Left ventricle myocardium superior (tissue), 1 donor: ENCODE results near the gene WIPF3. TPM values are rescaled to one million over a fixed set of nuclear protein-coding genes. Genes with fewer than 3 reads are reported as not detected.

ENCODE experiments used
- ATAC-seq: fragments of 200-7000 bp; cut with Tn5 transposase; one replicate; pipeline ENCODE4 v1.9.1; 2020; ENCODE audit warnings: mild to moderate bottlenecking, moderate library complexity
- DNase-seq: peaks from one replicate; pipeline ENCODE4 v3.0.0-alpha.2; 2020
- intact Hi-C: fragments of 100-400 bp; cut with micrococcal nuclease; formaldehyde crosslinking; loops from one replicate; pipeline ENCODE4 v1.11.0; 2022
- total RNA-seq: library from RNA; stranded (reverse); fragmentation: NEBNext Ultra II Directional; extraction: Animal tissue kit (Norgen Biotek cat#: 25700); gene quantifications from one replicate; pipeline ENCODE4 v1.2.1, GENCODE V29; 2021
- donor health status: DM: no; HTN: yes; CAD: no; lungs with severe emphysema.

WIPF3 gene
- total RNA-seq, 1 donor from 2014 or later, result 6.2 TPM

DNA sequence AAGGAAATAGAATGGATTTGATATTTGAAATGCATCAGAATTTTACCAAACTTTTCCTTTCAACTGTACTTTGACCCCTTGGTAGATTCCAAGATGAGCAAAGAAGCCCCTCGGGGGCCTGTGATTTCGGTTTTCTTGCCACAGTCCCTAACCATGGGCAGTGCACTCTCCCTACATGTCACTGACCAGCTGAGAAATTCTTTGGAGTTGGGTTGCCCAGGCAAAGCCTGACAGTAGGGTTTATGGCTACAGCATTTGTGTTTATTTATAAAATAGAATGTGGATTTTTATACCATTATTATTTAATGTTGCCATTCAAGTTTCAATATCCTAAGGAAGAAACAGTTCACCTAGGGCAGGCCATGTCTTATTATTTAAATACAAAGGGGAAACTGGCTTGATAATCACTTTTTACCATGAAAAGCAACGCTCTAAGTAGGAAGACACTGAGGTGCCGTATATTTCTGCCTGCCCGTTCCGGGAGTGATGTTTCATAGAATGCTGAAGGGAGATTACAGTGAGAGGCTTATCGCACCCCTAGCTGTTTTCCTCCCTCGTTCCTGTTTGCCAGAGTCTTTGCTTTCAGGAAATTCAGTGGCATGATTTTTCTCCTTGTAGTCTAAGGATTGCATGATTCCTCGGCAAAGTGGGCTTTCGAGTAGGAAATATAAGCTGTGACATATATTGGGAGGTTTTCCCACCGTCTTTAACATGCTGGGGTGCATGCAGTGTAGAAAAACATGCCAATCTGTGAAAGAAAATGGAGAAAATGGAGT, 35.8 kb downstream of the WIPF3 start:
- intact Hi-C loops, result no loop called here
- no peak for DNase-seq

DNA sequence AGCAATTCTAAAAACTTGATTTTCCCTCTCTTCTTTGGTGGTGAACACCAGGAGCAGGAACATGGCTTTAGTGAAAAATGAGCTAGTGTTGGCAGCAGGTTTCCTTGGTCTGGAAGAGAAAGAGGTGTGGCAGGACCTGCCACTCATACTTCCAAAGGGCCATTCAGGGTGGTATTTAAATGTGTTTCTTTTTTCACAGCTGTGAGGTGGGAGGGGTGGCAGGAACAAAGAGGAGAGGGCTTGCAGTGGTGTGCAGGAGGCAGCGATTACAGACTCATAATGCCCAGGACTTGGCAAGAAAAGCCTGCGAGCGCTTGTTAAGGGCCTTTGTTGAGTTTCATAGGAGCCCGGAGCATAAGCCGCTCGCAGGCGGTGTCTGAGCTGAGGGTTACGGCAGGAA, 36.8 kb downstream of the WIPF3 start:
- intact Hi-C loops, result no loop called here
- ATAC-seq, result no peak
- no peak for DNase-seq

More for the DNA sequence above, 35.8 kb downstream of the WIPF3 start:
- ATAC-seq, result no peak

DNA sequence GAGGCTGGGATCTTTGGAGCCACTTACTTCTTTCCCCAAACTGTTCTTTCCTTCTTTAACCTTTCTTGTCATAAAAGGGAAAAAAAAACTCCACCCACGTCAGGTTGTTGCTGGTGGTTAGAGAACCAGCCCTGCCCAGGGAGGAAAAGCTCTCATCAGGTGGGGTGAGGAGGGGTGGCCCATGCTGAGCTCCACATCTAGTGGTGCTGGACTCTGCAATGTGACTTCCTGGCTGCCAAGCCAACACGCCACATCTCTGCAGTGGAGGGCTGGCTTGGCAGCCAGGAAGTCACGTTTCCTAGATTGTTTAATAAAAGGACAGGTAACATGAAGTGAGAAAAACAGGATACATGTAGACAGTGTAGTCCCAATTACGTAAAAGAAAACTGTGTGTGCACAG, 37.4 kb downstream of the WIPF3 start:
- no peak for ATAC-seq
- intact Hi-C loops, result no loop called here
- no peak for DNase-seq

DNA sequence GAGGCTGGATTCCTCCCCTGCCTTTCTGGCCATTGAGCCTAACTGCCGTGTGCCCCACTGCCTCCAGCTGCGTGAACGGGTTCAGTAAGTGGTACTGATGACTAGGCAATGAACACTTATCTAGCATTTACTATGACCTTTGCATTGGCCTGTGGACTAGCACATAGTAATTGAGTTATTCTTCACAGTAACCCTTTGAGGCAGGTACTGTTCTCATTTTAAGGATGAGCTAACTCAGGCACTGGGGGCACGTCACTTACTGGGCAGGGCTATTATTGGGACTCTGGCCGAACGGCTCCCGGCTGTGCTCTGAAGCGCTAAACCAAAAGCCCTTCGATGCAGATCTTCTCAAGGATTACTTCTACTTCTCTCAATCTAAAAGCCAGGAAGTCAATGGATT, 38.3 kb downstream of the WIPF3 start:
- intact Hi-C loops, result no loop called here
- ATAC-seq (no peak), DNase-seq (no peak)

DNA sequence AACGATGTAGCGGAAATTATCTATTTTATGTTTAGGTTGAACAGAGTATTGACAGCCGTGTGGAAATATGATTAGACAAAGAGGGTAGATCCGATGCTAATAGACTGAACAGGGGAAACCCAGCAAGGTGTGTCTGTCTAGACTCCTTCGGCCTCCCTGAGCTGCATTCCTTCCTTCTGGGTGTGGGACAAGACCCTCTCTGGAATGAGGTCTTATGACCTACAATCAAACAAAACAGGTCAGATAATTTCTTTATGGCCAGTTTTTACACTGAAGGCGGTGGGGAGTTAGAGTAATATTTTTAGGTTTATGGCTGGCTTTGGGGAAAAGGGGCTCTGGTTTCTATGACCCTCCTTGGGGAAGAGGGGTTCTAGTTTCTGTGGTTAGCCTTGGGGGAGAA, 41.2 kb downstream of the WIPF3 start:
- ATAC-seq (no peak), DNase-seq (no peak)
- intact Hi-C loops, result no loop called here

DNA sequence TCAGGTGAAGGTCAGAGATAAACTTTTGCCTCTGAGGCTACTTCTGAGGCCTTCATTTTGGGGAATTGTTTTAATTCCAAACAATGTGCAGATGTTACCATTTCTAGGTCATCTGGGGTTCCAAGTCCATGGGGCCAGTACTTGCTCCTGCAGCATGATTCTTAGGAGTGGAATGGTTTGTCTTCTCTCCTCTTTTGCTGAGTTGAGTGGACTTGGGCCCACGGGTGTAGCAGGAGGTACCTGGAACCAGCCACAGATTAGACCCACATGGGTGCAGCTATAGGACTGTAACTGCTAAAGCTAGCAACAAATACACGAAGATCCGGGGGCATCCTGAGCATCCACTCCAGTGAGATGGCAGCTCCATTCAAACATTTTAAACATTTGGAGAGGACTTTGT, 41.6 kb downstream of the WIPF3 start:
- ATAC-seq (no peak), DNase-seq (no peak)
- intact Hi-C loops, result no loop called here

DNA sequence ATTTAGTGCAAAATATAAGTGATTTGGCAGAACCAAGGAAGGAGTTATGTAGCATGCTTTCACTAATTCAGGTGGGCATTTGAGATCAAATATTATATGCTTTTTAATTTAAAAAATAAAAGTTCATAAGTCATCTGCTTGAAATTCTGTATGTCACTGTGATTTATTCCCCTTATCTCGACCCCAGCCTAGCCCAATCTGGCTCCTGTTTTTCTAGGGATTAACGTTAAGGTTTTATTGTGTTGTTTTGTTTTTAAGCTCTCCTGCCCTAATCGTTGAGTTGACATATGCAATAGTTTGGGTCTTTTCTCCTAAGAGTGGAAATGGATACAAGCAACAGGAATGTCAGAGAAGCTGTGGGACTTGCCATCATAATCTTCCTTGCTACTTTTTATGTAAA, 42.6 kb downstream of the WIPF3 start:
- no peak for DNase-seq
- intact Hi-C loops, result no loop called here
- no peak for ATAC-seq

DNA sequence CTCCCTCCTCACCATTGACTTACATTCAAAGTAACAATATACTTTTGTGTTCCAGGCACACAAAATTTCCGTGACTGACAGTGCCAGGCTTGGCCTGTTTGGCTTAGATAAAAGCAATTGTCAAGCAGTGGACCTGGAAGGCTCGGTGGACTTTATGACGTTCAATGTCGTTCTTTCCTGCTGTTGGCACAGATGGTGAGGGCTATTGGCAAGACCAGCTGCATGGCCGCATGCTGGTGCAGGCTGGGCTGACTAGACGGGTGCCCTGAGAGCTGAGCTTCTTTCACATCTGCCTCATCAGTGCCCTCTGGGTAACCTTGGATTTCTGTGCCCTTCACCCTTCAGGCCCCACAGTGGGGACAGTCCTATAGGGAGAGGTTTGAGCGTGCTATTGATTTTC, 45.2 kb downstream of the WIPF3 start:
- peak; percentile 56 for DNase-seq
- intact Hi-C loops, result no loop called here
- peak; percentile 95 for ATAC-seq

DNA sequence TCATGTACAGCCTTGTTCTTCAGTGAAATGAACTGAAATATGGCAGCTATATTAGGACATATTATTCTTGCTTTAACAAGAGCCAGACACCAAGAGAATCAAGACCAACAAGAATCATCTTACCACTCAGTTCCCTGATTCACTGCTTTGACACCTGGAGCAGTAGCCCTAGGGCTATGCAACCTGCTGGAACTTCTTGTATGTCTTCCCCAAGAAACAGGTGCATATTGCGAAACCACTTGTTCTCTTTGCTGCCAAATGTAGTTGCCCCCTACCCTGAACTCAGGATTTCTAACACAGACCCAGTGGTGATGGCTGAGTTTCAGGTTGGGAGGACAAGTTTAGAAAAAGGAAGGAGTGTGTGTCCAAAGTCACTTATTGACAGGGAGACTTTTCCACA, 46.1 kb downstream of the WIPF3 start:
- intact Hi-C loops, result no loop called here
- ATAC-seq (no peak), DNase-seq (no peak)

DNA sequence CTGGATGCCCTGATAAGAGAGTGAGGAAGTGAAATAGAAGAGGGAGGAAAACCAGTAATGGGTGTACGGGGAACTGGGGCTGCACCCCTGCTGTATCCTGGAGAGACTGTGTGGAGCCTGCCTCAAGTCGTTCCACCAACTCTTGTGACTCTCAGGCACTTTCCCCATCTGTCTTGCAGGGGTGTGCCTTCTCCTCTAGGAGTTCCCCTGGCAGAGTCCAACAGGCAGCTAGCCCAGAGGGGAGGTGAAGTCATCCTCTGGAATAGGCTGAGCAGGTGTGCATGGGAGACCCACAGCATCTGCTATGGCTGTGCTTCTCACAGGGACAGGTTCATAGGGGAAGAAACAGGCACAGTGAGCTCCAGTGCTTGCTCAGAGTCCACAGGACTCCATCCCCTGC, 46.8 kb downstream of the WIPF3 start:
- no peak for DNase-seq
- intact Hi-C loops, result no loop called here

DNA sequence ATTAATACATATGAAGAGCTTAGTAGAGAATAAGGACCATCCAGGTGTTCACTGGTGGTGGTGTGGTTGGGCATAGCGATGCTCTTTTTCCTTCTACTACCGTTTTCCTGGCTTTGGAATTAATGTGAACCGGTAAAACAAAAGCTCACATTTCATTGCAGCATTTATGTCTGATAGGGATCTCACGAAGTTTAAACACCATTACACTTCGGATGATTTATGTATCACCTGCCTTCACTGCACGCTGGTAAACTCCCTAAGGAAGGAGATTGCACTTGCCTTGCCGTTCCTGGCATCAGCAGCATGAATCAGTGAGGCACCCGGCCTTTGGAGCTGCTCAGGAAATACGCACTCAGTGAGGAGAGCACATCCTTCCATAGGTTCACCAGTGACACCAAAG, 47.5 kb downstream of the WIPF3 start:
- intact Hi-C loops, result no loop called here
- DNase-seq, result no peak
- no peak for ATAC-seq

More for the DNA sequence above, 46.8 kb downstream of the WIPF3 start:
- peak; percentile 41 for ATAC-seq

DNA sequence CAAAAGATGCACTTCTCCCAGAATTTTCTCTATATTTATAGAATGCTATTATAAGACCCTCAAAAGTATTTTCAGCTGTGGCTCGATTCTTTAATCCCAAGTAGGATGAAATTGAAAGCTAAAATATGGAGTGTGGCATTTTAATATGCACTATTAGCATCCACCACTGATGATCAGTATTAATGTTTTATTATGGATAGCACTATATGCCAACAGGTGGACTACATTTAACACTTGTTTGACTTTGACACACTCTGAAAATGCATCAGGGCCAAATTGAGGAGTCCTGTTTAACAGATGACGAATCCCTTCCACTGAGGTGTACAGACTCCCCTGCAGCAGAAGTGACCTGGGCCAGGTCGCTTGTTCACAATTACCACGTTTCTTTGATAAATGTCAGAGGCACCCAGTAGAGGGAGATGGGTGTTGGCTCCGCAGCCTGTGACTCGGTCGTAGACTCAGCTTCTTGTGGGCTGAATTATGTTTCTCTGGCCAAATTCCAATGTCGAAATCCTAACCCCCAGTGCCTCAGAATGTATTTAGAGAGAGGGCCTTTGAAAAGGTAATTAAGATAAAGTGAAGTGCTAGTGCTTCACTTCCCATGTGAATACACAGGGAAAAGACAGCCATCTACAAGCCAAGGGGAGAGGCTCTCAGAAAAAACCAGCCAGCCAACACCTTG, 48.1 kb downstream of the WIPF3 start:
- intact Hi-C loops, result no loop called here
- no peak for DNase-seq
- no peak for ATAC-seq

DNA sequence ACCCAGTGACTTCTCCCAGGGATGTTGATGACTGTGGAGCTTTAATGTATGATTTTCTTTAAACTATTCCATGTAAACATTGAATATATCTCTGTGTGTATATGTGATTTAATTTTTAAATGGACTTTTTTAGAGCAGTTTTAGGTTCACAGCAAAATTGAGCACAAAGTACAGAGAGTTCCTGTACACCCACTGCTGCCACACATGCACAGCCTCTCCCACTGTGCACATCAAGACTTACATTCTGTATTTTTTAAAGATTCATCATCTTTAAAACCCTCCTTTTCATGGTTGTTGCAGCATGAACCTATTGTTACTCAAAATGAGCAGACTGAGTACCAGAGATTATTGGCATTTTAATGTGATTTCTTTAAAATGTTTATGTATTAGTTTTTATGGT, 51.3 kb downstream of the WIPF3 start:
- ATAC-seq (no peak), DNase-seq (no peak)
- intact Hi-C loops, result no loop called here

DNA sequence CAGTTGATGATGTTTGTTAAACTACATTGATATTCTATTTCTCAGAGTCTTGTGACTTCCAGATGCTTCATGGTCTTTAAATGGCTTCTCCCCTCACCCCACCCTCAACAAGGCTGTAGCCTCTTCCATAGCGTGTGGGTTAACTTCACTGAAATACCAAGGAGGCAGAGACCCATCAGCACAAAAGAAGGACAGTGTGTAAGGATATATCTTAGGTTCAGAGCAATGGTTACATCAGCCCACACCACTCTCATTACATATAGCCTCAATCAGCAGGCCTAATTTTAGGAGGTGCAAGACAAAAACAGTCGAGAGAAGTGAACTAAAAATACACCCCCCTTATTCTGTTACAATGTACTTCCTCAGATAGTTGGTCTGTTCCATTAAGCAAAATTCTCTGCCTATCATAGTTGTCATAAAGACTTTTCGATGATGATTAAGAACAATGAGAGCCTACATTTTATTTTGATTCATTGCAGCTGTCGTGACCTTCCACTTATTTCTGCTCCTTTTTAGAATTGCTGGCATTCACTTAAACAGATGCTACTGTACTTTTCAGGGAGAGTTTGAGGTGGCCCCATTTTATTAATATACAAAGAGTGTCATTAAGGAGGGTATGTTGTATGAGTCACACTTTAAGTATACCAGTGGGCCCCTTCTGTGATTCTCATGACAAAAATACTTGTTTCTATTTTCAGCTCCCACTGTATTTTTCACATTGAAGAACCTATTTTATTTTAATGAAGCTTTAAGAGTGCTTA, 52.1 kb downstream of the WIPF3 start:
- DNase-seq (no peak), ATAC-seq (peak; percentile 51)
- intact Hi-C loops, result no loop called here

DNA sequence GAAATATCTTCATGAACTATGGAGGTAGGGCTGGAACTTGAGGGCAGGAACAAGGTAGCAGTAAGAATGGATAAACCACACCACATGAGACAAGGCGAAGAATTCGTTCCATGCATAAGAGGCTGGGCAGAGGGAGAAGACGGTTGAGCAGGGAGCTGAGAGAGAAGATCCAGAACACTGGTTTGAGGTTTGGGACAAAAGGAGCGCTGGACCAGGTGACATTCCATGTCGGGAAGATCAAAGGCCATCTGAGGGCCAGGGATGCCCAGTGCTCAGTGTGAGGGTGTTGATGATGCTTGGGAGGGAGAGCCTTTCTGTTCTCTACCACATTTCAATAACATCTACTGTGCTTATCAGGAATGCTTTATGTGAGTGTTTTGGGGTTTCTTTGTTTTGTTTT, 52.8 kb downstream of the WIPF3 start:
- intact Hi-C loops, result no loop called here
- no peak for DNase-seq
- no peak for ATAC-seq

DNA sequence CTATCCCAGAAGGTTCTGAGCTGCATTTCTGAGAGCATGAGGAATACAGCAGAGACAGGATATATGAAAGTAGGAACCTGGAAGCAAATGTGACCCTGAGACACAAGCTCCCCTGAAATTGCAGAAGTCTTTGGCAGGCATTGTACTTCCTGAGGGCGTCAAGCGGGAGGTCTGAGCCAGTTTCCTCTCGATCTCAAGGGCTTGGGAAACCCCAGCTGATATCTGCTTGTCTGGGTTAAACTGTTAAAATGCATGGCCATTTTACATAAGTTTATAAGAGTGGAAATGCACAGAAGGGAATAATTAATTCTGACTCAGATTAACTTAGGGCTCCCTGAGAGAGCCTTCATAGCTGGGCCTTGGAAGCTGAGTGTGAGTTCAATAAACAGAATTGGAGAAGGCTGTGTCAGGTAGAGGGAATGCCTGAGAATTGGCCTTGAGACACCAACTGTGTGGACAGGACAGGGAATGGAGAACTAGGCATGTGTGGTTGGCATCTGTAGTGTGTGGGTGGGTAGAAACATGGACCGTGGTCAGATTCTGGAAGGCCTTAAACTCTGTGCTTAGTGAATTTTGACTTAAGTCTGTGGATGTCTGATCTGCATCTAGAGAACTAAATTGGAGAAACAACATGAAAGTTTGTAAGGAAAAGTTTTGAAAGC, 53.3 kb downstream of the WIPF3 start:
- ATAC-seq, result peak; percentile 61
- intact Hi-C loops, result no loop called here
- no peak for DNase-seq

DNA sequence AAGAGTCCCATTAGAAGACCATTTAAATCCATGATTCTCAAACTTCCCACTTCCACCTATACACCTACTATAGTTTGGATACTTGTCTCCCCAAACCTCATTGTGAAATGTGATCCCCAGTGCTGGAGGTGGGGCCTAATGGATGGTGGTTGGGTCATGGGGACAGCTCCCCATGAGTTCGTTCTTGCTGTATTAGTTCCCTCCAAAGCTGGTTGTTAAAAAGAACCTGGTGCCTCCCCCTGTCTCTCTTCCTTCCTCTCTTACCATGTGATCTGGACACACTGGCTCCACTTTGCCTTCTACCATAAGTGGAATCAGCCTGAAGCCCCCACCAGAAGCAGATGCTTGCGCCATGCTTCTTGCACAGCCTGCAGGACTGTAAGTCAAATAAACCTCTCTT, 53.9 kb downstream of the WIPF3 start:
- intact Hi-C loops, result no loop called here
- DNase-seq, result no peak
- no peak for ATAC-seq

DNA sequence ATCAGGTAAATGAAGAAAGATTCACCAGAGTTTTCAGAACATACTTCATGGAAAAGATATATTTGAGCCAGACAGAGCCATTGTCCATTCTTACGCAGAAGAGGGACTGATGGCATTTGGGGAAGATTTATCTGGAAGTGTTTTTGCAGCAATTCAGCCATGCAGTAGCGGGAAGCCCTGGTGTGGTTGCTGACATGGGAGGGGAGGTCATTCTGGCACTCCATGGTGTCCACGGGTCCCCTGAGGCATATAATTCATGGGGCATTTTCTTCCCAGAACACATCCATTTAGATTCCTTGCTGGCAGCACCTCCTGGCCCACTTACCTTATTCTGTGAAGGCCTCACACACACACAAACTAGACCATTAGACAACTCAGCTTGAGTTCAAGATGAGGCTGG, 55.6 kb downstream of the WIPF3 start:
- DNase-seq (no peak), ATAC-seq (no peak)
- intact Hi-C loops, result no loop called here

DNA sequence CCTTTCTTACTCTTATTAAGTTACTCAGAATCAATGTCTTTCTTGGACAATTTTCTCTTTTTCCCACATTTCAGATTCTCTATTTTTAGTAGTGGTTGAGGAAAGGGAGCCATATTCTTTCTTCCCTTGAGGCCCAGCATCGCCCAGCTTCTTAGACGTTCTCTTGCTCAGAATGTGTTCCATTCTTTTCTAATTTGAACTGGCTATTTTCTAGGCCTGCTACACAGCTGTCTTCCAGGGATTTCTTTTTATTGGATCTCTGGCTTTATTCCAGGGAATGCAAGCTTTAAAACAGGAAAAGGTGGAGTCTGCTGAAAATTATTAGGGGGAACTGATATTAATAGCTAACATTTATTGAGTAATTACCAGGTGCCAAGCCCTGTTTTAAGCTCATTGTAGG, 58.3 kb downstream of the WIPF3 start:
- ATAC-seq (peak; percentile 44), DNase-seq (no peak)
- intact Hi-C loops, result no loop called here

DNA sequence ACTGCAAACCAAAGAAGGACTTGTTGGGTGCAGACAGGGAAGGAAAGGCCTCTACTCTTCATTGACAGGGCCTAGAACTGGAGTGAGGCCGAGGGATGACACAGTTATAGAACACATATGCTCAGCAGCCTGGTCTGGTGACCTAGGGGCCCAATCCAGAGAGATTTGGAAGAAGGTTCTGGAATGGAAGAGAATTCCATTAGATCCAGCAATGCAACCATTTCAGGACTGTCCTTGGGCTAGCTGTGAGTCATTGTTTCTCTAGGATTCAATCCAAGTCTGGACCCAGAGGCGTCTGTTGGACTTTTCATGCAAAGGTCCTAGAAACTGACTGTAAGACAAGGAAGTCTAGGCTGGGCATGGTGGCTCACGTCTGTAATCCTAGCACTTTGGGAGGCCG, 59.2 kb downstream of the WIPF3 start:
- intact Hi-C loops, result no loop called here
- ATAC-seq (peak; percentile 78), DNase-seq (no peak)
